Glutamatergic neuron (in vitro differentiated cells): ENCODE measurements around the gene CSN2. TPM values are rescaled to one million over a fixed set of nuclear protein-coding genes. Genes with fewer than 3 reads are reported as not detected.

Experiments used
- DNase-seq: peaks from one replicate; pipeline ENCODE4 v3.0.0; 2022
- H3K27ac Mint-ChIP-seq: one replicate; pipeline ENCODE4 v1.8.0; 2020; ENCODE audit warnings: mild to moderate bottlenecking, mixed read lengths, inconsistent platforms; ENCODE audit not compliant: unreplicated experiment
- H3K27me3 Mint-ChIP-seq: one replicate; pipeline ENCODE4 v1.8.0; 2020; ENCODE audit warnings: mild to moderate bottlenecking, moderate library complexity, mixed read lengths, inconsistent platforms; ENCODE audit not compliant: unreplicated experiment
- H3K36me3 Mint-ChIP-seq: one replicate; pipeline ENCODE4 v1.8.0; 2020; ENCODE audit warnings: mild to moderate bottlenecking, mixed read lengths, inconsistent platforms; ENCODE audit not compliant: unreplicated experiment
- H3K4me1 Mint-ChIP-seq: one replicate; pipeline ENCODE4 v1.8.0; 2020; ENCODE audit warnings: mild to moderate bottlenecking, low read depth, mixed read lengths, inconsistent platforms; ENCODE audit not compliant: unreplicated experiment
- H3K4me3 Mint-ChIP-seq: one replicate; pipeline ENCODE4 v1.8.0; 2020; ENCODE audit warnings: mild to moderate bottlenecking, mixed read lengths, inconsistent platforms; ENCODE audit not compliant: unreplicated experiment
- H3K9me3 Mint-ChIP-seq: one replicate; pipeline ENCODE4 v1.8.0; 2020; ENCODE audit warnings: mild to moderate bottlenecking, moderate library complexity, mixed read lengths, inconsistent platforms; ENCODE audit not compliant: unreplicated experiment
- long read RNA-seq: library from polyadenylated mRNA; unstranded; transcript quantifications from one replicate; pipeline ENCODE4 v2.0.0, GENCODE V29; 2020; ENCODE audit not compliant: unreplicated experiment
- total RNA-seq: library from RNA; stranded (reverse); fragmentation: NEBNext Ultra II Directional; extraction: Animal tissue kit (Norgen Biotek cat#: 25700); gene quantifications from one replicate; pipeline ENCODE4 v1.2.1, GENCODE V29; 2021; ENCODE audit not compliant: unreplicated experiment
- TF ChIP-seq, protein P1 (sequence below): fragments of 200-600 bp; sonication (generic); IDR thresholded peaks from one replicate; pipeline ENCODE4 v1.5.0; 2021; ENCODE audit not compliant: partially characterized antibody, unreplicated experiment

CSN2 gene, protein sequence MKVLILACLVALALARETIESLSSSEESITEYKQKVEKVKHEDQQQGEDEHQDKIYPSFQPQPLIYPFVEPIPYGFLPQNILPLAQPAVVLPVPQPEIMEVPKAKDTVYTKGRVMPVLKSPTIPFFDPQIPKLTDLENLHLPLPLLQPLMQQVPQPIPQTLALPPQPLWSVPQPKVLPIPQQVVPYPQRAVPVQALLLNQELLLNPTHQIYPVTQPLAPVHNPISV
- total RNA-seq = not detected
- long read RNA-seq = 0 reads

DNA sequence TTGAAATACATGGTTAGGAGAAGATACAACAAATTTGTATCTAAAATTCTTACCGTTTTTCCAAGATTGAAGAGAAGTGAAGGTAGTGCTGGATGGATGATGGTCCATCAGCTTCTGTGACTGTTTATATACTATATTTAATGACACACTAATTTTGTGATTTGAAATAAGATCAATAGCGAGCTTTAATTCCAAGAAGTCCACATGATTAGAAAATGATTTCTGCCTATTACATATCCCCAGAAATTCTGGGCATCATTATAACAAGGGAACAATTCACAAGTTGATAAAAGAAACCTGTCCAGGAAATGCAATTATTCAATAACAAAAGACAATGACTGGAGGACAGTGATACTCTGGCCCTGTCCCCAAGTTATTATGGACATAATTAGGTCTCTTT lies at the start of gene CSN2:
Gene CSN2, minus strand, starts transcription at position 101 of the 400 bp plus-strand sequence. CDS start 4,733 bp downstream, outside the sequence.
- H3K9me3 Mint-ChIP-seq = no peaks in the 10 kb centered on the region
- DNase-seq = no peak
- no peaks in the 10 kb centered on the region for H3K36me3 Mint-ChIP-seq
- no peak within 1 kb of the TSS for H3K27ac Mint-ChIP-seq
- TF ChIP-seq, protein P1, sequence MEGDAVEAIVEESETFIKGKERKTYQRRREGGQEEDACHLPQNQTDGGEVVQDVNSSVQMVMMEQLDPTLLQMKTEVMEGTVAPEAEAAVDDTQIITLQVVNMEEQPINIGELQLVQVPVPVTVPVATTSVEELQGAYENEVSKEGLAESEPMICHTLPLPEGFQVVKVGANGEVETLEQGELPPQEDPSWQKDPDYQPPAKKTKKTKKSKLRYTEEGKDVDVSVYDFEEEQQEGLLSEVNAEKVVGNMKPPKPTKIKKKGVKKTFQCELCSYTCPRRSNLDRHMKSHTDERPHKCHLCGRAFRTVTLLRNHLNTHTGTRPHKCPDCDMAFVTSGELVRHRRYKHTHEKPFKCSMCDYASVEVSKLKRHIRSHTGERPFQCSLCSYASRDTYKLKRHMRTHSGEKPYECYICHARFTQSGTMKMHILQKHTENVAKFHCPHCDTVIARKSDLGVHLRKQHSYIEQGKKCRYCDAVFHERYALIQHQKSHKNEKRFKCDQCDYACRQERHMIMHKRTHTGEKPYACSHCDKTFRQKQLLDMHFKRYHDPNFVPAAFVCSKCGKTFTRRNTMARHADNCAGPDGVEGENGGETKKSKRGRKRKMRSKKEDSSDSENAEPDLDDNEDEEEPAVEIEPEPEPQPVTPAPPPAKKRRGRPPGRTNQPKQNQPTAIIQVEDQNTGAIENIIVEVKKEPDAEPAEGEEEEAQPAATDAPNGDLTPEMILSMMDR = no peak
- H3K4me1 Mint-ChIP-seq = no peaks in the 10 kb centered on the region
- H3K27me3 Mint-ChIP-seq = no peaks in the 10 kb centered on the region
- H3K4me3 Mint-ChIP-seq = no peak within 1 kb of the TSS

DNA sequence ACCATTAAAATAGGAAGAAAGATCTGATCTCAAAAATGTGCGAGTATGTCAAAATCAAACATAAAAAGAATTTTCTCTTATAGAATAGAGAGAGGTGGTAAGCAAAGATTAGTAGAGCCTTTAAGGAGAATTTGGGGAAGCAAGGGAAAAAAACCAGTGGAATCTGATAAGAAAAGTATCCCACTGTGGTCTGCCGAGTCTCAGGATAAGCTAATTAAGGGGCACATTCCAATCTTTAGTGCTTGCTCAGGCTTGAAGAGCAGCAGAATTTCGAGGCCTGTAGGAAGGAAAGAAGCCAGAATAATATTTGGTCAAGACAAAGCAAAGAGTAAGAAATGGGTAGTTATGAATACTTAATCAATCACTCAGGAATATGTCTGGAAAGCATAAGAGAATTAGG lies 43.2 kb upstream of the CSN2 start:
- Mint-ChIP-seq H3K4me1 (no peaks in the 10 kb centered on the region), H3K36me3 (no peaks in the 10 kb centered on the region), H3K27ac (no peak overlapping the region), H3K9me3 (peaks cover 2% of the 10 kb centered on the region), H3K27me3 (peaks cover 2% of the 10 kb centered on the region), H3K4me3 (no peak overlapping the region)
- TF ChIP-seq, protein P1 = no peak
- no peak for DNase-seq

DNA sequence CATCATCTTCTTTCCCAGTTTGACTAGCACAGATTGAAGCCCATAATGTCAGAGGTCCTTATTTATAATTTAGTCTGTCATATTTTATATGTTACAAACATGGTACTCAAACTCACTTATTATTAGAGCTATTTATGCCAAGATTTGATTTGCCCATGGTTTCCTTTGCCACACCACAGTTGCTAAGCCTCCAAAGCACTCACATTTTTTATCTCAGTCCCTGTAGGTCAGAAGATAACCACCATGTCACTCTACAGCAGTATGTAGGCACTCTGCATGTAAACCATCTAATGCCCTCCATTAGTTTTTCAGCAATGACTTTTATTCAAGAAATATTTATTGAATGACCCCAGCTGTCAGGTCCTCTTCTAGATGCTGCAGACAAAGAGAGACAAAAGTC lies 37.0 kb upstream of the CSN2 start:
- TF ChIP-seq, protein P1 = no peak
- H3K36me3 Mint-ChIP-seq = no peaks in the 10 kb centered on the region
- H3K27me3 Mint-ChIP-seq = no peaks in the 10 kb centered on the region
- DNase-seq = no peak
- no peaks in the 10 kb centered on the region for H3K9me3 Mint-ChIP-seq
- H3K4me1 Mint-ChIP-seq = no peaks in the 10 kb centered on the region
- H3K4me3 Mint-ChIP-seq = no peak overlapping the region
- no peak overlapping the region for H3K27ac Mint-ChIP-seq

DNA sequence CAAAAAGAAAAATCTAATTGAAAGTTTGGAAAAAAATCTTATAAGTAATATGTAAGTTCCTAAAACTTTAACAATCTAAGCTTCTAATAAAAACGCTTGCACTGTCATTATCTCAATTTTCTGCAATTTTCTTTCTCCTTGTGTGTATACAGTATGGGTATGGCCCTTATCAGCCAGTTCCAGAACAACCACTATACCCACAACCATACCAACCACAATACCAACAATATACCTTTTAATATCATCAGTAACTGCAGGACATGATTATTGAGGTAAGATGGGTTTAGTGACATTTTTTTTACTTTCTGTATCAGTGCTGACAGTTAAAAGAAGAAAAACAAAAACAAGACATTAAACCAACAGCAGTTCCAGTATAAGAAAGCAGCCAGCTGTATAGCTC lies 35.2 kb upstream of the CSN2 start:
- H3K9me3 Mint-ChIP-seq = no peaks in the 10 kb centered on the region
- TF ChIP-seq, protein P1 = no peak
- no peaks in the 10 kb centered on the region for H3K36me3 Mint-ChIP-seq
- H3K4me3 Mint-ChIP-seq = no peak overlapping the region
- no peaks in the 10 kb centered on the region for H3K27me3 Mint-ChIP-seq
- DNase-seq = no peak
- no peak overlapping the region for H3K27ac Mint-ChIP-seq
- no peaks in the 10 kb centered on the region for H3K4me1 Mint-ChIP-seq

DNA sequence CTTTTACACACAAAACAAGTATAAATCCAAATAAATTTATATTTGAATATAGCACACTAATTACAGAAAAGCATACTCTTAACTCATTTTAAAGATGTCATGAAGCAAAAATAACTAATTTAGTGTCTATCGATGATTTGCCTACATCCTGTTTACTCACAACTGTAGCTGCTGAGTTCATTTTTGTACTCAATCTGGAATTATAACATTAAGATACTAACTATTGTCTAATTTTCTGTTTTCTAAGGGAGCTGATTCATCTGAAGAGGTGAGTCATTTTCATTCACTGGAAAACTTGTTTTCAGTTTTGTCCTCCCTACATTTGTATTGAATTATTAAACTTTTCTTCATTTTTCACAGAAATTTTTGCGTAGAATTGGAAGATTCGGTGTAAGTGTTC lies 33.9 kb upstream of the CSN2 start:
- no peak for DNase-seq
- H3K27me3 Mint-ChIP-seq = no peaks in the 10 kb centered on the region
- TF ChIP-seq, protein P1 = no peak
- H3K27ac Mint-ChIP-seq = no peak overlapping the region
- H3K4me1 Mint-ChIP-seq = no peaks in the 10 kb centered on the region
- H3K4me3 Mint-ChIP-seq = no peak overlapping the region
- no peaks in the 10 kb centered on the region for H3K9me3 Mint-ChIP-seq
- no peaks in the 10 kb centered on the region for H3K36me3 Mint-ChIP-seq
